ENCODE data around the gene FBN1.

- TF ChIP-seq, protein P1, sequence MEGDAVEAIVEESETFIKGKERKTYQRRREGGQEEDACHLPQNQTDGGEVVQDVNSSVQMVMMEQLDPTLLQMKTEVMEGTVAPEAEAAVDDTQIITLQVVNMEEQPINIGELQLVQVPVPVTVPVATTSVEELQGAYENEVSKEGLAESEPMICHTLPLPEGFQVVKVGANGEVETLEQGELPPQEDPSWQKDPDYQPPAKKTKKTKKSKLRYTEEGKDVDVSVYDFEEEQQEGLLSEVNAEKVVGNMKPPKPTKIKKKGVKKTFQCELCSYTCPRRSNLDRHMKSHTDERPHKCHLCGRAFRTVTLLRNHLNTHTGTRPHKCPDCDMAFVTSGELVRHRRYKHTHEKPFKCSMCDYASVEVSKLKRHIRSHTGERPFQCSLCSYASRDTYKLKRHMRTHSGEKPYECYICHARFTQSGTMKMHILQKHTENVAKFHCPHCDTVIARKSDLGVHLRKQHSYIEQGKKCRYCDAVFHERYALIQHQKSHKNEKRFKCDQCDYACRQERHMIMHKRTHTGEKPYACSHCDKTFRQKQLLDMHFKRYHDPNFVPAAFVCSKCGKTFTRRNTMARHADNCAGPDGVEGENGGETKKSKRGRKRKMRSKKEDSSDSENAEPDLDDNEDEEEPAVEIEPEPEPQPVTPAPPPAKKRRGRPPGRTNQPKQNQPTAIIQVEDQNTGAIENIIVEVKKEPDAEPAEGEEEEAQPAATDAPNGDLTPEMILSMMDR (IDR thresholded peaks at IDR 0.05) = no peak
- TF ChIP-seq POLR2A (IDR thresholded peaks at IDR 0.05) = no peak
Measured at GRCh38 chr15:48548455-48548854, 97.1 kb downstream of the FBN1 start.

Data from esophagus squamous epithelium (tissue), 4 donors.